ENCODE data around the gene WAPL. TPM values are rescaled to one million over a fixed set of nuclear protein-coding genes. Genes with fewer than 3 reads are reported as not detected.
A peak's percentile ranks its signal among the peaks of the same experiment; 100 is the strongest.

Gene WAPL
- total and polyA plus RNA-seq, 8 donors, result 11.7 to 100 (median 21.1) TPM

GRCh38 chr10:86483664-86484063 is 37.9 kb downstream of the WAPL start:
- no peak overlapping the region for H3K4me3 ChIP-seq
- no peak for DNase-seq

GRCh38 chr10:86481761-86482160 is 39.8 kb downstream of the WAPL start:
- no peaks in the 10 kb centered on the region for H3K27me3 ChIP-seq
- H3K4me1 ChIP-seq, result no peaks in the 10 kb centered on the region
- no peak overlapping the region for H3K4me3 ChIP-seq
- WGBS, 5 donors, result 18 to 56% (median 31%) methylated on average over 1 of the region's 1 CpG
- DNase-seq, result peak in 1 of 2 donors; percentile 9
- H3K36me3 ChIP-seq, result peaks cover 0 to 69% (median 59%) of the 10 kb centered on the region in 4 donors
- TF ChIP-seq POLR2A (IDR thresholded peaks at IDR 0.05), result no peak
- no peak for TF ChIP-seq POLR2AphosphoS5 (IDR thresholded peaks at IDR 0.05)
- no peak for TF ChIP-seq CTCF (IDR thresholded peaks at IDR 0.05)
- TF ChIP-seq EP300 (IDR thresholded peaks at IDR 0.05), result no peak
- intact Hi-C loops (cut with DNase I; ENCODE audit: low total_unique reads), result no loop called here
- H3K27ac ChIP-seq, result no peak overlapping the region
- H3K9me3 ChIP-seq, result no peaks in the 10 kb centered on the region

More at GRCh38 chr10:86483664-86484063, 37.9 kb downstream of the WAPL start:
- Histone ChIP-seq H3K9me3 (no peaks in the 10 kb centered on the region), H3K4me1 (no peaks in the 10 kb centered on the region), H3K27ac (no peak overlapping the region), H3K36me3 (peaks cover 5 to 75% (median 63%) of the 10 kb centered on the region in 4 donors), H3K27me3 (no peaks in the 10 kb centered on the region)
- no peak for TF ChIP-seq EP300 (IDR thresholded peaks at IDR 0.05)
- no peak for TF ChIP-seq CTCF (IDR thresholded peaks at IDR 0.05)
- 95 to 100% (median 97%) methylated on average over 8 of the region's 8 CpGs for WGBS, 5 donors
- intact Hi-C loops (cut with DNase I; ENCODE audit: low total_unique reads), result no loop called here

GRCh38 chr10:86480571-86480970 is 41.0 kb downstream of the WAPL start:
- Histone ChIP-seq H3K36me3 (peaks cover 0 to 68% (median 61%) of the 10 kb centered on the region in 4 donors), H3K9me3 (no peaks in the 10 kb centered on the region), H3K27ac (no peak overlapping the region), H3K4me1 (no peaks in the 10 kb centered on the region), H3K4me3 (no peak overlapping the region), H3K27me3 (no peaks in the 10 kb centered on the region)
- DNase-seq, result no peak
- TF ChIP-seq CTCF (IDR thresholded peaks at IDR 0.05) (no peak), POLR2A (IDR thresholded peaks at IDR 0.05) (no peak), POLR2AphosphoS5 (IDR thresholded peaks at IDR 0.05) (no peak), EP300 (IDR thresholded peaks at IDR 0.05) (no peak)
- intact Hi-C loops (cut with DNase I; ENCODE audit: low total_unique reads), result no loop called here
- WGBS, 5 donors, result 85 to 90% (median 90%) methylated on average over 1 of the region's 1 CpG

GRCh38 chr10:86472061-86472460 is 49.5 kb downstream of the WAPL start:
- DNase-seq, result no peak
- TF ChIP-seq POLR2AphosphoS5 (IDR thresholded peaks at IDR 0.05), result no peak
- no peak for TF ChIP-seq CTCF (IDR thresholded peaks at IDR 0.05)
- TF ChIP-seq EP300 (IDR thresholded peaks at IDR 0.05), result no peak
- no peak for TF ChIP-seq POLR2A (IDR thresholded peaks at IDR 0.05)
- no peak overlapping the region for H3K4me3 ChIP-seq
- H3K4me1 ChIP-seq, result no peaks in the 10 kb centered on the region
- H3K9me3 ChIP-seq, result no peaks in the 10 kb centered on the region
- intact Hi-C loops (cut with DNase I; ENCODE audit: low total_unique reads), result no loop called here
- peaks cover 13 to 92% (median 87%) of the 10 kb centered on the region in 4 donors for H3K36me3 ChIP-seq
- H3K27me3 ChIP-seq, result no peaks in the 10 kb centered on the region
- H3K27ac ChIP-seq, result no peak overlapping the region
- WGBS, 5 donors, result 88 to 95% (median 92%) methylated on average over 3 of the region's 3 CpGs
